BLaER1 treated with 17β-estradiol and CSF1 and Interleukin-3, amounts not matched to agents 10 nM and 100 nM (cell line): ENCODE measurements around the gene SLC36A1.
A peak's percentile ranks its signal among the peaks of the same experiment; 100 is the strongest.

Source experiments
- H3K27ac ChIP-seq, 11 experiments: shearing (Covaris generic); formaldehyde crosslinking; 2 replicates each; pipeline ENCODE4 v1.8.1; 2022
- H3K27me3 ChIP-seq, 11 experiments: shearing (Covaris generic); formaldehyde crosslinking; 2 replicates each; pipeline ENCODE4 v1.8.1; 2022
- H3K36me3 ChIP-seq, 11 experiments: shearing (Covaris generic); formaldehyde crosslinking; 2 replicates each; pipeline ENCODE4 v1.8.1; 2022
- H3K4me1 ChIP-seq, 10 experiments: shearing (Covaris generic); formaldehyde crosslinking; 2 replicates each; pipeline ENCODE4 v1.8.1; 2022
- H3K4me2 ChIP-seq, 11 experiments: shearing (Covaris generic); formaldehyde crosslinking; 2 replicates each; pipeline ENCODE4 v1.8.1; 2022
- H3K4me3 ChIP-seq, 10 experiments: shearing (Covaris generic); formaldehyde crosslinking; 2 replicates each; pipeline ENCODE4 v1.8.1; 2022
- H3K9ac ChIP-seq, 11 experiments: shearing (Covaris generic); formaldehyde crosslinking; 2 replicates each; pipeline ENCODE4 v1.8.1; 2022
- H3K9me3 ChIP-seq, 11 experiments: shearing (Covaris generic); formaldehyde crosslinking; replicated peaks in 1 of 11; 2 replicates each; pipeline ENCODE4 v1.8.1; 2022
- H4K20me1 ChIP-seq, 11 experiments: shearing (Covaris generic); formaldehyde crosslinking; 2 replicates each; pipeline ENCODE4 v1.8.1; 2022
- Cebpa-rat ChIP-seq, 11 experiments: shearing (Covaris generic); IDR thresholded peaks; 2 replicates each; pipeline ENCODE4 v1.8.1; 2022

SLC36A1 gene

DNA sequence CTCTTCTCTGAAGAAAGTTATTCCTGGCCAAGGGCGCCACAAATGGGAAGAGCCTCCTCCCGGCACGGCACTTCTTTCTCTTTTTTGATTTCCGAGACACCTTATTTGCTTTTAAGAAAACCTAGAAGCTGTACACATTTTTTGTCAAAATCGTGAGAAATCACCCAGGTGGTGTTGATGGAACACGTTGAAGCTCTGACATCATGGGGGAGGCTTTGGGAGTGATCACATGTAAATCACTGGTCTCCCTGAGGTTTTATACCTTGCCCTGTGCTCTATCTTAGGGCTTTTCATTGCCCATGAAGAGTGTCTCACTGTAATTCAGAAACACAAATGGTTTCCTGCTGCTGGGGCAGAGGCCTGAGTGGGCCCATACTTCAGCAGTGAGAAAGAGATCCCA, 27.4 kb downstream of the SLC36A1 start:
- H3K27ac ChIP-seq = no peak overlapping the region
- H3K4me3 ChIP-seq = no peak overlapping the region
- H3K9me3 ChIP-seq = peaks cover 0 to 15% (median 0%) of the 10 kb centered on the region in 11 experiments; a peak in 6 of 22 replicates
- peaks cover 0 to 40% (median 2%) of the 10 kb centered on the region in 10 experiments; a peak in 9 of 20 replicates for H3K4me1 ChIP-seq
- TF ChIP-seq Cebpa-rat (IDR thresholded peaks at IDR 0.05) = no peak
- H3K9ac ChIP-seq = no peak overlapping the region
- no peaks in the 10 kb centered on the region for H4K20me1 ChIP-seq
- peaks cover 9 to 100% (median 33%) of the 10 kb centered on the region in 11 experiments; a peak in 18 of 22 replicates for H3K36me3 ChIP-seq
- no peaks in the 10 kb centered on the region for H3K27me3 ChIP-seq
- H3K4me2 ChIP-seq = no peak overlapping the region

DNA sequence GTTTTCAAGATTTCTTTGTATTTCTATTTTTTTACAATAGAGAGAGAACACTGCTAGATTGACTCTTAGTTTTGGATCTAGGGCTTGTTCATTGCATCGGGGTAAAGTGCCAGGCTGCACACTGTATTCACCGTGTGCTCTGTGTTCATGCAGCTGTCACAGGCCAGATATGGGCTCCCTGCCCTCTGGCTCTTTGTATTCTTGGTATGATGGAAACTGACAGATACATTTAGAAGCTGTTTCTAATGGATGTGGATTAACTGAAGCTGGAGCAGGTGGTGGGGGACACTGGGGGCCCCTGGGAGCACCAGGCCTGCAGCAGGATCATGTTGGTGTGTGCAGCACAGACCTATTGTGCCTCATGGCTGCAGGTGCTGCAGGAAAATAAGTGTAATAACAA, 28.0 kb downstream of the SLC36A1 start:
- TF ChIP-seq Cebpa-rat (IDR thresholded peaks at IDR 0.05) = no peak
- no peak overlapping the region for H3K9ac ChIP-seq
- no peak overlapping the region for H3K4me3 ChIP-seq
- no peaks in the 10 kb centered on the region for H3K27me3 ChIP-seq
- peaks cover 0 to 46% (median 3%) of the 10 kb centered on the region in 10 experiments; a peak in 9 of 20 replicates for H3K4me1 ChIP-seq
- H3K36me3 ChIP-seq = peaks cover 9 to 100% (median 33%) of the 10 kb centered on the region in 11 experiments; a peak in 18 of 22 replicates
- H3K9me3 ChIP-seq = peaks cover 0 to 15% (median 0%) of the 10 kb centered on the region in 11 experiments; a peak in 6 of 22 replicates
- H3K27ac ChIP-seq = no peak overlapping the region
- H3K4me2 ChIP-seq = no peak overlapping the region
- no peaks in the 10 kb centered on the region for H4K20me1 ChIP-seq

DNA sequence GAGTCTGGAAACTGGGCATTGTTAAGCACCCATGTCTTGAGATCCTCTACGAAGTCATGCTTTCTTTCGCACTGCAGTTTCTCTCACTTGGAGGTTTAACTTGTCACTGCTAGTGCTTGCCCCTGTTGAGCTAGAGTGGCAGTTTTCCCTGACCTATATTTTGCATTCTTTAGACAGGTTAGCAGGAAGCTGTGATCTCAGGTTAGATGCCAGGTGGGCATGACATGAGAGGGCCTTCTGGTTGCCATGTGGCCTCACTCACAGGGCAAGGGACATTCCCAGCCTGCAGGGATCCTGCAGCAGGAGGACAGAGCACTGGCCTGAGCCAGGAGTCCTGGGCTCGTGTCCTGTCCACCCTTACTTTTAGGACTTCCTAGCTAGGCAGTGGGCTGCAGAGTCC, 28.6 kb downstream of the SLC36A1 start:
- Histone ChIP-seq H4K20me1 (no peaks in the 10 kb centered on the region), H3K4me2 (no peak overlapping the region), H3K27me3 (no peaks in the 10 kb centered on the region), H3K4me1 (peaks cover 0 to 52% (median 6%) of the 10 kb centered on the region in 10 experiments; a peak in 9 of 20 replicates), H3K36me3 (peaks cover 9 to 100% (median 33%) of the 10 kb centered on the region in 11 experiments; a peak in 18 of 22 replicates), H3K9me3 (peaks cover 0 to 15% (median 0%) of the 10 kb centered on the region in 11 experiments; a peak in 6 of 22 replicates), H3K4me3 (no peak overlapping the region), H3K27ac (no peak overlapping the region), H3K9ac (no peak overlapping the region)
- no peak for TF ChIP-seq Cebpa-rat (IDR thresholded peaks at IDR 0.05)

DNA sequence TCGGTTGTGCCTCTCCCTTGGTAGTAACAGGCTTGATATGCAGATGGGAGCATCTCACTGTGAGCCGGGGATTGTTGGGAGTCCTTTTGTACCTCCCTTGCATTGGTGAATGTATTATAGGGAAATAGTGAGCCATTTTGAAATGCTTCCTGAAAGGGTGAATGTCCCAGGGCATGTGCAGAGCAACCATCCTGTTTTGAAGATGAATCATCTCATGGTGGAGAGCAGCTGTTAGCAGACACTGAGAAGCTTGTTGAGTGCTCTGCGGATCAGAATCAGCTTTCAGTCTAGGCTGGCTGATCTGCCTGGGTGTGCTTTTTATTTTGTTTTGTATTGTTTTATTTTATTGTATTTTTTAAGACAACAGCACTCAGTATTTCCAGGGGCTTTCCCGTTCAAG, 29.7 kb downstream of the SLC36A1 start:
- Histone ChIP-seq H3K27me3 (no peaks in the 10 kb centered on the region), H4K20me1 (no peaks in the 10 kb centered on the region), H3K27ac (peak overlapping the region in 3 of 11 experiments; percentile 29 to 45 (median 44); a peak in 3 of 22 replicates), H3K4me3 (no peak overlapping the region; a peak in 1 of 20 replicates), H3K4me1 (peaks cover 0 to 61% (median 11%) of the 10 kb centered on the region in 10 experiments; a peak in 9 of 20 replicates), H3K4me2 (peak overlapping the region in 4 of 11 experiments; percentile 2 to 47 (median 20); a peak in 4 of 22 replicates), H3K9ac (no peak overlapping the region), H3K36me3 (peaks cover 13 to 100% (median 33%) of the 10 kb centered on the region in 11 experiments; a peak in 18 of 22 replicates), H3K9me3 (peaks cover 0 to 15% (median 0%) of the 10 kb centered on the region in 11 experiments; a peak in 6 of 22 replicates)
- TF ChIP-seq Cebpa-rat (IDR thresholded peaks at IDR 0.05) = no peak

DNA sequence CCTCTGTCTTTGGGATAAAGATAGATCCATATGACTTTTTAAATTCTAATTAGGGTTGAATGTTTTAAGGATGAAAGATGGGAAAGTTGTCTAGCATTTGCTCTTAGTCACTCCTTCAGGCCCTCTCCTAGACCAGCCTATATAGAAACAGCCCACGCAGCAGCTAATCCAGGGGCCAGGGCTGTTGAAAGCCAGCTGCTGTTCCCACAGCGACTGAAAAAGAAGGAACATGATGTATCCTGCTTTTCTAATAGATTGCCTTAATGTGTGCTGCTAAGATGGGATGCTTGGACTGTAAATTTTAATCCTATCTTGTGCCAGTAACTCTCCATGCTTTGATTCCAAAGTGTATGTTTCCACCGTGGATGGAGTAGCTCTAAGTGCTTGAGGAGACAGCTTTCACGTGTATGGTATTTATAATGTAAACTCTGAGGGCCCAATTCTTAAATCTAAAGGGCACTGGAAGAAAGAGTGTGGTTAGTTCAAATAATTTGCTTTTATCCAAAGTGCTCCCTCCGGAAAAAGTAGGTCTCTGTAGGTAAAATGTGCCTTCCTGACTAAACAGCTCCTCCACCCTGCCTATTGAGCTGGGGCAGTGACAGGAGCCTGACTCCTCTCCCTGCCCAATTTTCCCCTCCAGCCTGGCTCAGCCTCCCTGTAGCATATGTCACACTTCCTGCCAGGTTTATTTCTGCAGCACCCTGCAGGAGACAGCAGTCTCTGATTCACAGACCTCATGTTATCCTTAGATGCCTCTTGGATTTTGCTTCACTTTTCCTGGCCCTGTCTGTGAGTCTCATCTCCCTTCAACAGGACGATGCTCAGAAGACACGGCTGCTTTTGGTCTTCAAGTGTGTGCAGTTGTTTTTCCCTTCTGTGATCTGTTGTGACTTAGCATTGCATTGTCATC, 33.2 kb downstream of the SLC36A1 start:
- Histone ChIP-seq H3K36me3 (peaks cover 12 to 85% (median 40%) of the 10 kb centered on the region in 11 experiments; a peak in 20 of 22 replicates), H3K9ac (peak overlapping the region in 5 of 11 experiments; percentile 4 to 65 (median 51); a peak in 9 of 22 replicates), H3K4me3 (no peak overlapping the region), H3K9me3 (peaks cover 0 to 17% (median 0%) of the 10 kb centered on the region in 11 experiments; a peak in 7 of 22 replicates), H3K27me3 (no peaks in the 10 kb centered on the region), H3K4me2 (peak overlapping the region in 5 of 11 experiments; percentile 29 to 87 (median 72); a peak in 9 of 22 replicates), H3K27ac (peak overlapping the region in 5 of 11 experiments; percentile 36 to 95 (median 92); a peak in 9 of 22 replicates), H3K4me1 (peaks cover 5 to 92% (median 31%) of the 10 kb centered on the region in 10 experiments; a peak in 17 of 20 replicates), H4K20me1 (no peaks in the 10 kb centered on the region)
- no peak for TF ChIP-seq Cebpa-rat (IDR thresholded peaks at IDR 0.05)

GRCh38 chr5:151483176-151483575, 35.8 kb downstream of the SLC36A1 start:
- peak overlapping the region; percentile 14 to 95 (median 59); a peak in 19 of 22 replicates for H3K27ac ChIP-seq
- peak in 5 of 11 experiments; percentile 18 to 81 (median 60); a peak in 8 of 22 replicates for TF ChIP-seq Cebpa-rat (IDR thresholded peaks at IDR 0.05)
- H3K9ac ChIP-seq = peak overlapping the region in 9 of 11 experiments; percentile 10 to 85 (median 68); a peak in 15 of 22 replicates
- H3K9me3 ChIP-seq = peaks cover 0 to 9% (median 0%) of the 10 kb centered on the region in 11 experiments; a peak in 2 of 22 replicates
- H3K27me3 ChIP-seq = no peaks in the 10 kb centered on the region
- peak overlapping the region; percentile 9 to 87 (median 48); a peak in 20 of 22 replicates for H3K4me2 ChIP-seq
- 0 out of 20 replicates have a peak overlapping the region, but pooled peaks of 1 of the 10 experiments have one; percentile 16 for H3K4me3 ChIP-seq
- peaks cover 5 to 81% (median 28%) of the 10 kb centered on the region in 10 experiments; a peak in 17 of 20 replicates for H3K4me1 ChIP-seq
- no peaks in the 10 kb centered on the region for H4K20me1 ChIP-seq
- peaks cover 10 to 85% (median 47%) of the 10 kb centered on the region in 11 experiments; a peak in 21 of 22 replicates for H3K36me3 ChIP-seq

DNA sequence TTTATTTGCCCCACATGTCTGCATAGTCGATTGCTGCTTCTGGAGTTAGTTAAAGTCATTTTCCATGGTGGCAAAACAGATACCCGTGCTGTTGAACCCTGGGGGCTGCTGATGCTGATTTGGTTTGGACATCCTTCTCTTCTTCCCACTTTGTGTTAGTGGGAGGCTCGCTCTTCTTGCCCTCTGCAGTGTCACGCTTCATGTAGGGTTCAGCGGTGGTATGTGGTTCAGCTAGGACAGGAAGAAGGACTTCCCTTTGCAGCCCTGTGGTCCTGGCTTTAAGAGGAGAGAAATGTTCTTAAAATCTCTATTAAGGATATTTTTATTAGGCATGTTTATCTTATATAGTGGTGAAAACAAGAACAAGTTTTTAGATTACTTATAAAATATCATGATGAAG, 36.2 kb downstream of the SLC36A1 start:
- Histone ChIP-seq H3K27me3 (no peaks in the 10 kb centered on the region), H3K9ac (peak overlapping the region in 10 of 11 experiments; percentile 10 to 85 (median 54); a peak in 15 of 22 replicates), H3K27ac (peak overlapping the region; percentile 14 to 95 (median 59); a peak in 19 of 22 replicates), H3K4me3 (0 out of 20 replicates have a peak overlapping the region, but pooled peaks of 1 of the 10 experiments have one; percentile 16), H3K4me2 (peak overlapping the region; percentile 9 to 87 (median 48); a peak in 20 of 22 replicates), H3K9me3 (peaks cover 0 to 9% (median 0%) of the 10 kb centered on the region in 11 experiments; a peak in 2 of 22 replicates), H3K36me3 (peaks cover 10 to 85% (median 47%) of the 10 kb centered on the region in 11 experiments; a peak in 21 of 22 replicates), H3K4me1 (peaks cover 5 to 77% (median 28%) of the 10 kb centered on the region in 10 experiments; a peak in 17 of 20 replicates), H4K20me1 (no peaks in the 10 kb centered on the region)
- TF ChIP-seq Cebpa-rat (IDR thresholded peaks at IDR 0.05) = no peak

- Histone ChIP-seq H3K9me3 (peaks cover 0 to 9% (median 0%) of the 10 kb centered on the region in 11 experiments; a peak in 2 of 22 replicates), H3K9ac (no peak overlapping the region), H3K27ac (no peak overlapping the region), H3K4me3 (no peak overlapping the region), H3K4me2 (no peak overlapping the region), H3K36me3 (peaks cover 10 to 78% (median 60%) of the 10 kb centered on the region in 11 experiments; a peak in 21 of 22 replicates), H3K27me3 (no peaks in the 10 kb centered on the region), H3K4me1 (peaks cover 5 to 74% (median 19%) of the 10 kb centered on the region in 10 experiments; a peak in 17 of 20 replicates), H4K20me1 (no peaks in the 10 kb centered on the region)
- no peak for TF ChIP-seq Cebpa-rat (IDR thresholded peaks at IDR 0.05)
These were observed 40.1 kb downstream of the SLC36A1 start for GRCh38 chr5:151487544-151487943.
